Pancreas (tissue), 10 donors: ENCODE data around the gene SRP14. TPM values are rescaled to one million over a fixed set of nuclear protein-coding genes. Genes with fewer than 3 reads are reported as not detected.

Source experiments
- ATAC-seq, 4 donors: fragments of 200-7000 bp; cut with Tn5 transposase; one replicate each; pipeline versions ENCODE4 v1.8.0 to v1.9.1; 2020; ENCODE audit warnings: mild to moderate bottlenecking in 4 of 4, moderate library complexity in 4 of 4
- DNase-seq, 6 donors: peaks; one replicate each; pipeline ENCODE4 v3.0.0-alpha.2; 2020
- FAIRE-seq: peaks from 2 replicates; lab custom pipeline; 2012; peaks lifted over from hg19 to GRCh38; lab: Jason Lieb, UNC
- H3K27ac ChIP-seq, 4 donors: fragments of 200-600 bp; sonication (generic); 1 replicate in 3 of 4; 2 replicates in 1 of 4; pipeline versions ENCODE4 v1.5.0 to v1.8.0; 2020
- H3K27me3 ChIP-seq, 4 donors: fragments of 200-600 bp; one replicate each; pipeline ENCODE4 v1.8.0; 2021
- H3K36me3 ChIP-seq, 3 donors: fragments of 200-600 bp; sonication (generic) in 1 of 3; one replicate each; pipeline versions ENCODE4 v1.5.0 to v1.8.0; 2020 to 2021
- H3K4me1 ChIP-seq, 3 donors: fragments of 200-600 bp; one replicate each; pipeline ENCODE4 v1.8.0; 2021
- H3K4me3 ChIP-seq, 4 donors: fragments of 200-600 bp; sonication (generic) in 2 of 4; one replicate each; pipeline versions ENCODE4 v1.5.0 to v1.8.0; 2020 to 2021
- H3K9me3 ChIP-seq, 4 donors: fragments of 200-600 bp; one replicate each; pipeline ENCODE4 v1.8.0; 2021
- WGBS, 2 donors: extraction: QIAGEN DNeasy Blood & Tissue Kit; methylation state at CpG; one replicate each; pipeline ENCODE4 v1.1.7; 2013; 5-methylcytosine and 5-hydroxymethylcytosine counted together
- intact Hi-C, 3 donors: fragments of 100-400 bp; cut with DNase I; formaldehyde crosslinking; loops; one replicate each; pipeline versions ENCODE4 v1.11.1 to v1.14.2; 2022
- polyA plus RNA-seq, 2 donors: library from polyadenylated mRNA; stranded (reverse); fragments of 200-250 nt; gene quantifications; one replicate each; pipeline ENCODE4 v1.2.3, GENCODE V29; 2013
- total RNA-seq, 6 donors: library from RNA; stranded (reverse); fragmentation: NEBNext Ultra II Directional in 4 of 6; extraction: Animal tissue kit (Norgen Biotek cat#: 25700) in 4 of 6; gene quantifications; one replicate each; pipeline versions ENCODE4 v1.2.1 to v1.2.4, GENCODE V29; 2021 to 2023
- TF ChIP-seq, protein P1 (sequence below), 4 donors: fragments of 200-600 bp; sonication (generic) in 3 of 4; IDR thresholded peaks; one replicate each; pipeline versions ENCODE4 v1.5.0 to v1.8.0; 2021; ENCODE audit warnings: antibody characterized with exemption in 4 of 4
- donor health status: healthy with polysubstance abuse.
- donor health status: DM: no; HTN: no; CAD: no; lungs with moderate emphysema.
- donor health status: DM: no; HTN: no; CAD: no.
- donor health status: control.
- donor health status: control.
- donor health status: Bipolar disorder and iron deficiency.
- donor health status: DM: yes; HTN: yes; CAD: no.
- donor health status: DM: no; HTN: no; CAD: no.
- donor health status: DM: no; HTN: no; CAD: no.
- donor health status: DM: yes; HTN: yes; CAD: no.

Gene SRP14
- total and polyA plus RNA-seq, 8 donors, result 42.7 to 198 (median 63.1) TPM

- H3K36me3 ChIP-seq, result peaks cover 0 to 52% (median 45%) of the 10 kb centered on the region in 3 donors
- intact Hi-C loops, result no loop called here
- ATAC-seq (no peak), FAIRE-seq (no peak), DNase-seq (no peak)
- H3K27ac ChIP-seq, result no peak overlapping the region
- no peaks in the 10 kb centered on the region for H3K9me3 ChIP-seq
- no peaks in the 10 kb centered on the region for H3K27me3 ChIP-seq
- 80 to 82% methylated on average over 3 of the region's 3 CpGs for WGBS, 2 donors
- TF ChIP-seq, protein P1, sequence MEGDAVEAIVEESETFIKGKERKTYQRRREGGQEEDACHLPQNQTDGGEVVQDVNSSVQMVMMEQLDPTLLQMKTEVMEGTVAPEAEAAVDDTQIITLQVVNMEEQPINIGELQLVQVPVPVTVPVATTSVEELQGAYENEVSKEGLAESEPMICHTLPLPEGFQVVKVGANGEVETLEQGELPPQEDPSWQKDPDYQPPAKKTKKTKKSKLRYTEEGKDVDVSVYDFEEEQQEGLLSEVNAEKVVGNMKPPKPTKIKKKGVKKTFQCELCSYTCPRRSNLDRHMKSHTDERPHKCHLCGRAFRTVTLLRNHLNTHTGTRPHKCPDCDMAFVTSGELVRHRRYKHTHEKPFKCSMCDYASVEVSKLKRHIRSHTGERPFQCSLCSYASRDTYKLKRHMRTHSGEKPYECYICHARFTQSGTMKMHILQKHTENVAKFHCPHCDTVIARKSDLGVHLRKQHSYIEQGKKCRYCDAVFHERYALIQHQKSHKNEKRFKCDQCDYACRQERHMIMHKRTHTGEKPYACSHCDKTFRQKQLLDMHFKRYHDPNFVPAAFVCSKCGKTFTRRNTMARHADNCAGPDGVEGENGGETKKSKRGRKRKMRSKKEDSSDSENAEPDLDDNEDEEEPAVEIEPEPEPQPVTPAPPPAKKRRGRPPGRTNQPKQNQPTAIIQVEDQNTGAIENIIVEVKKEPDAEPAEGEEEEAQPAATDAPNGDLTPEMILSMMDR (IDR thresholded peaks at IDR 0.05), result no peak
- no peak overlapping the region for H3K4me3 ChIP-seq
- peaks cover 0 to 8% (median 6%) of the 10 kb centered on the region in 3 donors for H3K4me1 ChIP-seq
Measured at GRCh38 chr15:40034186-40034946, 4.6 kb downstream of the SRP14 start.

DNA sequence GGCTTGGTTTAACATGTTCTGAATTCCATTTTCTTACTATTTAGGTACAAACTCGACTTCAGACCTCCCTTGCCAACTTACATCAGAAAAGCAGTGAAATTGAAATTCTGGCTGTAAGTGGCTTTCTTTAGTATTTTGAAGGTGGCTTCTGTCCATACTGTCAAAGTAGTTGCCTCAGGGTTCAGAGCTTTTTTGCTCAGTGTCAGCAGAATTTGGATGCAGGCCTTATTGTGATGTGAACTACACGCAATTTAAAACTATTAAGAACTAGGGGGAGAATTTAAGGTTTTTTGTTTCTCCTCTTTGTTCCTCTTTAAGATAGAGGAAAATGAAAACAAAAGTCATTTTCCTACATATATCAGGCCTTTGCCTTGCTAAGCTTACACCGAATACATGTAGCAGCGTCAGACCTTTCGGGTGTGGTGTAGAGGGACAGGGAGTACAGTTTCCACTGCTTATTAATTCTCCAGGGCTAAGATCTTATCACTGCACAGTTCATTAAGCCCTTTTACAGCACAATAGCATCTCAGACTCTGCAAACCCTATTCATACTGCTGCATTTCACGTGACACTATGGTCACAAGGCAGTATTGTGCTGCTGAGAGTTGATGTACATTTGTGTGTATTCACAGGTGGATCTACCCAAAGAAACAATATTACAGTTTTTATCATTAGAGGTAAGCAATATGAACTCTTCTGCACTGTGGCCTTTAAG lies 6.7 kb downstream of the SRP14 start:
- Histone ChIP-seq H3K4me3 (no peak overlapping the region), H3K27me3 (no peaks in the 10 kb centered on the region), H3K4me1 (no peaks in the 10 kb centered on the region), H3K36me3 (peaks cover 0 to 52% (median 48%) of the 10 kb centered on the region in 3 donors), H3K9me3 (no peaks in the 10 kb centered on the region), H3K27ac (no peak overlapping the region)
- WGBS, 2 donors, result 90 to 92% methylated on average over 6 of the region's 6 CpGs
- DNase-seq (no peak), FAIRE-seq (no peak), ATAC-seq (no peak)
- TF ChIP-seq, protein P1 (IDR thresholded peaks at IDR 0.05), result no peak
- intact Hi-C loops, result no loop called here

DNA sequence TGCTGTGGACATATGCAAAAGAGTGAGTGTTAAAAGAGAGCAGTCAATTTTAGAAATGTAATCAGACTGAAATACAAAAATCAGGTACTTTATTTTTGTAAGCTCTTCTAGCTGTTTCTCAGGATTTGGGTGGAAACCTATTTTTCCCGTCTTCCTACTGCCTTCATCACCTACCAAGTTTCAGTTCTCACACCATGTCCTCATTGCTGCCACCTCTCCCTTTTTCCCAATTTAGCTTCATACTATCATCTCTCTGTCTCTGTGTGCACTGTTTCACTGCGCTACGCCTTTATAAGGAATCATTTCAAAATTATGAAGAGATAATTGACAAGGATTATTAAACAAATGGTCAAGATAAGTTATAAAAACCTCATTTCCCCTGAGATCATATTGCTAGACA lies 7.7 kb downstream of the SRP14 start:
- no peaks in the 10 kb centered on the region for H3K9me3 ChIP-seq
- H3K27me3 ChIP-seq, result no peaks in the 10 kb centered on the region
- peaks cover 0 to 55% (median 46%) of the 10 kb centered on the region in 3 donors for H3K36me3 ChIP-seq
- TF ChIP-seq, protein P1 (IDR thresholded peaks at IDR 0.05), result no peak
- ATAC-seq, result no peak
- no peak for FAIRE-seq
- intact Hi-C loops, result no loop called here
- no peak overlapping the region for H3K4me3 ChIP-seq
- H3K4me1 ChIP-seq, result no peaks in the 10 kb centered on the region
- no peak overlapping the region for H3K27ac ChIP-seq
- no peak for DNase-seq
- 91 to 93% methylated on average over 3 of the region's 3 CpGs for WGBS, 2 donors

GRCh38 chr15:40029979-40030893 lies 8.7 kb downstream of the SRP14 start:
- FAIRE-seq (no peak), ATAC-seq (peak; percentile 51 to 84 (median 66)), DNase-seq (peak in 1 of 6 donors; percentile 38)
- Histone ChIP-seq H3K4me3 (no peak overlapping the region), H3K9me3 (no peaks in the 10 kb centered on the region), H3K27ac (no peak overlapping the region), H3K4me1 (no peaks in the 10 kb centered on the region), H3K36me3 (peaks cover 0 to 49% (median 37%) of the 10 kb centered on the region in 3 donors), H3K27me3 (no peaks in the 10 kb centered on the region)
- WGBS, 2 donors, result 68 to 69% methylated on average over 7 of the region's 7 CpGs
- intact Hi-C loops, result no loop called here
- TF ChIP-seq, protein P1 (IDR thresholded peaks at IDR 0.05), result peak in 3 of 4 donors; percentile 18 to 37 (median 30)
